ENCODE results near the gene OPHN1. TPM values are rescaled to one million over a fixed set of nuclear protein-coding genes. Genes with fewer than 3 reads are reported as not detected.

The OPHN1 gene
- total and polyA plus RNA-seq, 7 donors: 0.47 to 3.7 (median 2.4) TPM

DNA sequence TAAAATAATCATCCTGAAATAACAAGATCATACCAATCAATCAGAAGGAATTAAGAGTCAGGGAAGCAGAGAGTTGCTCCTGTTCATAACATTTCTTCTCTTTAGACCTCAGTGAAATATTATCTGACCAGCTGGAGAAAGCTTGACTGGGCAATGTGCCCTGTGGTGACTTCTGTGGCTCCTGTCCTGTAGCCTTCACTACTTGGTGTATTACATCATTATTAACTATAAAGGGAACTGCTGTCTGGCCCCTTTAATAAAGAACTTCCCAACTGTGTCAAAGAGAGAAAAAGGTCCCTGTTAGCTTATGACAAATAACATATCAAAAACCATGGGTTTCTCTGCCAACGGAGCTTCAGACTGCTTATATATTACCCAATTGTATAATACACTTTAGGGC, 18.0 kb downstream of the OPHN1 start:
- intact Hi-C loops (cut with DNase I): no loop called here
- H3K9me3 ChIP-seq: no peaks in the 10 kb centered on the region
- H3K36me3 ChIP-seq (ENCODE audit: insufficient read depth in 1 of 2, low read depth in 1 of 2): no peaks in the 10 kb centered on the region
- no peak for TF ChIP-seq CTCF (IDR thresholded peaks at IDR 0.05)
- peaks cover 0 to 6% (median 0%) of the 10 kb centered on the region in 3 donors for H3K27me3 ChIP-seq (ENCODE audit: insufficient read depth in 3 of 3, low read length in 2 of 3)
- peak overlapping the region; percentile 48 for H3K27ac ChIP-seq
- DNase-seq: peak; percentile 53 to 70
- 16 to 46% (median 26%) methylated on average over 1 of the region's 1 CpG for WGBS, 3 donors
- H3K4me3 ChIP-seq: no peak overlapping the region
- ATAC-seq: peak; percentile 87 to 95 (median 90)
- peaks cover 16% of the 10 kb centered on the region for H3K4me1 ChIP-seq

GRCh38 chrX:68413254-68413653, 20.0 kb downstream of the OPHN1 start:
- TF ChIP-seq CTCF (IDR thresholded peaks at IDR 0.05): no peak
- 71 to 98% (median 92%) methylated on average over 3 of the region's 3 CpGs for WGBS, 3 donors
- no peak overlapping the region for H3K27ac ChIP-seq
- no peaks in the 10 kb centered on the region for H3K9me3 ChIP-seq
- no peak overlapping the region for H3K4me3 ChIP-seq
- ATAC-seq (no peak), DNase-seq (no peak)
- H3K4me1 ChIP-seq: peaks cover 16% of the 10 kb centered on the region
- H3K36me3 ChIP-seq (ENCODE audit: insufficient read depth in 1 of 2, low read depth in 1 of 2): no peaks in the 10 kb centered on the region
- intact Hi-C loops (cut with DNase I): no loop called here
- no peaks in the 10 kb centered on the region for H3K27me3 ChIP-seq (ENCODE audit: insufficient read depth in 3 of 3, low read length in 2 of 3)

DNA sequence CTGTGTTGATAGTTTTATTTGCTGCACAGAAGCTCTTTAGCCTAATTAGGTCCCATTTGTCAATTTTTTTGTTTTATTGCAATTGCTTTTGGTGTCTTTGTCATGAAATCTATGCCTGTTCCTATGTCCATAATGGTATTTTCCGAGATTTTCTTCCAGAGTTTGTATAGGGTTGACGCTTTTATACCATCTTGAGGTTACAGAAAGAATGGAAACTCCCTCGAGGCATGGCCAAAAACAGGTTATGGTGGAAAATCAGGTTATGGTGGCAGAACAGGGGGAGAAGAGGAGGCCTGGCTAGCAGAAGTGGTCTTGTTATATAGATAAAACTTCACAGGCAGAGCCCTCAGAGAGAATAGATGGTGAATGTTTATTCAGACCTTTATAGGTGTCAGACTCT, 21.6 kb downstream of the OPHN1 start:
- Histone ChIP-seq H3K4me1 (peaks cover 10% of the 10 kb centered on the region), H3K36me3 (ENCODE audit: insufficient read depth in 1 of 2, low read depth in 1 of 2) (no peaks in the 10 kb centered on the region), H3K9me3 (no peaks in the 10 kb centered on the region), H3K27me3 (ENCODE audit: insufficient read depth in 3 of 3, low read length in 2 of 3) (peaks cover 0 to 4% (median 0%) of the 10 kb centered on the region in 3 donors), H3K4me3 (no peak overlapping the region), H3K27ac (no peak overlapping the region)
- 53 to 88% (median 87%) methylated on average over 3 of the region's 3 CpGs for WGBS, 3 donors
- no peak for ATAC-seq
- intact Hi-C loops (cut with DNase I): no loop called here
- DNase-seq: no peak
- TF ChIP-seq CTCF (IDR thresholded peaks at IDR 0.05): no peak

- 59 to 93% (median 79%) methylated on average over 1 of the region's 1 CpG for WGBS, 3 donors
- TF ChIP-seq CTCF (IDR thresholded peaks at IDR 0.05): no peak
- intact Hi-C loops (cut with DNase I): no loop called here
Observed at GRCh38 chrX:68409194-68409593, 24.1 kb downstream of the OPHN1 start.

DNA sequence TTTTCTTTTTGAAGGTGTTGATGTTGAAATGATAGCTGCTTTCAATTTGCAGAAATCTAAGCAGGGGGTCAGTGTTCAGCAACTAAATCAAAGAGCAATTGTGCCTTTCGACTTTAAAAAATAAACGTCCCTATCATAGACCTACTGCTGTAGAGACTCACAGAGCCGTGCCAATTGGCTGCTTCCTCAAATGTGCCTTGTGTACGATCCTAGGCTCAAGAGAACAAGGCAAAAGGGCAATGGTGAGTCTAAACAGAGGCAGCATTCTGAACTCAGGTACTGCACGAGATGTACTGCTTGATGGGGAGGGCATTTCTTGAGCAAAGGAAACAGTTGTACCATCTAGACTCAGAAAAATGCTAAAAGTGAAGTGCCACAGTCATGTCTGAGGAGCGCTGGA, 29.8 kb downstream of the OPHN1 start:
- H3K4me3 ChIP-seq: no peak overlapping the region
- WGBS, 3 donors: 34 to 55% (median 48%) methylated on average over 6 of the region's 6 CpGs

More at GRCh38 chrX:68409194-68409593, 24.1 kb downstream of the OPHN1 start:
- Histone ChIP-seq H3K27me3 (ENCODE audit: insufficient read depth in 3 of 3, low read length in 2 of 3) (peaks cover 0 to 8% (median 0%) of the 10 kb centered on the region in 3 donors), H3K27ac (no peak overlapping the region), H3K4me3 (no peak overlapping the region), H3K36me3 (ENCODE audit: insufficient read depth in 1 of 2, low read depth in 1 of 2) (no peaks in the 10 kb centered on the region), H3K4me1 (no peaks in the 10 kb centered on the region), H3K9me3 (no peaks in the 10 kb centered on the region)
- ATAC-seq: peak in 3 of 4 donors; percentile 48 to 74 (median 65)
- no peak for DNase-seq

More for the DNA sequence above, 29.8 kb downstream of the OPHN1 start:
- H3K4me1 ChIP-seq: no peaks in the 10 kb centered on the region
- DNase-seq (no peak), ATAC-seq (no peak)
- no peak overlapping the region for H3K27ac ChIP-seq
- no peaks in the 10 kb centered on the region for H3K36me3 ChIP-seq (ENCODE audit: insufficient read depth in 1 of 2, low read depth in 1 of 2)
- H3K27me3 ChIP-seq (ENCODE audit: insufficient read depth in 3 of 3, low read length in 2 of 3): peaks cover 0 to 24% (median 0%) of the 10 kb centered on the region in 3 donors
- H3K9me3 ChIP-seq: no peaks in the 10 kb centered on the region
- intact Hi-C loops (cut with DNase I): no loop called here
- TF ChIP-seq CTCF (IDR thresholded peaks at IDR 0.05): no peak

All from psoas muscle (tissue), 8 donors.